NT2/D1 (cell line): Measurements from ENCODE around the gene SMLR1.
"Not testable (repeated sequence)": the region's sequence is repeated elsewhere in the genome, so short reads cannot be mapped to it uniquely, and the experiment has no call there.

Source experiments
- DNase-seq: peaks from one replicate; pipeline ENCODE4 v3.0.0-alpha.2; 2011; ENCODE audit warnings: low read depth, low spot score
- H3K27me3 ChIP-seq: 2 replicates; pipeline ENCODE4 v1.6.0; 2011; ENCODE audit warnings: mild to moderate bottlenecking; ENCODE audit not compliant: insufficient read length, insufficient read depth
- H3K36me3 ChIP-seq: 2 replicates; pipeline ENCODE4 v1.6.1; 2011; ENCODE audit warnings: mild to moderate bottlenecking, low read length, mixed read lengths; ENCODE audit not compliant: insufficient read depth, insufficient read length
- H3K4me1 ChIP-seq: 2 replicates; pipeline ENCODE4 v1.5.1; 2011; ENCODE audit not compliant: insufficient read depth, insufficient read length
- H3K4me3 ChIP-seq: 2 replicates; pipeline ENCODE4 v1.5.1; 2011; ENCODE audit warnings: low read depth; ENCODE audit not compliant: insufficient read length
- H3K9ac ChIP-seq: 2 replicates; pipeline ENCODE4 v1.6.0; 2011; ENCODE audit warnings: low read depth; ENCODE audit not compliant: insufficient read length
- H3K9me3 ChIP-seq: 2 replicates; pipeline ENCODE4 v1.5.1; 2011; ENCODE audit warnings: mild to moderate bottlenecking, low read length; ENCODE audit not compliant: insufficient read depth
- SUZ12 ChIP-seq: IDR thresholded peaks from 2 replicates; pipeline ENCODE4 v1.6.1; 2011; ENCODE audit not compliant: insufficient read length, insufficient read depth; ENCODE audit errors: extremely low read depth
- YY1 ChIP-seq: IDR thresholded peaks from 2 replicates; pipeline ENCODE4 v1.6.1; 2011; ENCODE audit not compliant: insufficient read length, insufficient read depth
- ZNF274 ChIP-seq: IDR thresholded peaks from 2 replicates; pipeline ENCODE4 v1.6.1; 2011; ENCODE audit warnings: mild to moderate bottlenecking, low read depth, low read length

SMLR1 gene

GRCh38 chr6:130787726-130788500 is 39.3 kb upstream of the SMLR1 start:
- Histone ChIP-seq H3K36me3 (no peaks in the 10 kb centered on the region), H3K4me3 (no peak overlapping the region), H3K9ac (no peak overlapping the region), H3K4me1 (no peaks in the 10 kb centered on the region), H3K27me3 (no peaks in the 10 kb centered on the region), H3K9me3 (no peaks in the 10 kb centered on the region)
- TF ChIP-seq SUZ12: no peak
- TF ChIP-seq ZNF274: no peak
- no peak for TF ChIP-seq YY1
- DNase-seq: no peak

GRCh38 chr6:130788954-130789353 is 38.3 kb upstream of the SMLR1 start:
- no peaks in the 10 kb centered on the region for H3K27me3 ChIP-seq
- H3K9ac ChIP-seq: no peak overlapping the region
- TF ChIP-seq YY1 (no peak), ZNF274 (no peak), SUZ12 (no peak)
- no peaks in the 10 kb centered on the region for H3K9me3 ChIP-seq
- no peaks in the 10 kb centered on the region for H3K4me1 ChIP-seq
- no peaks in the 10 kb centered on the region for H3K36me3 ChIP-seq
- no peak for DNase-seq
- H3K4me3 ChIP-seq: no peak overlapping the region

- H3K4me3 ChIP-seq: no peak overlapping the region
- no peaks in the 10 kb centered on the region for H3K36me3 ChIP-seq
- no peak overlapping the region for H3K9ac ChIP-seq
- no peaks in the 10 kb centered on the region for H3K9me3 ChIP-seq
- no peaks in the 10 kb centered on the region for H3K27me3 ChIP-seq
- no peak for DNase-seq
- TF ChIP-seq SUZ12: no peak
- TF ChIP-seq ZNF274: no peak
- no peak for TF ChIP-seq YY1
- H3K4me1 ChIP-seq: no peaks in the 10 kb centered on the region
Observed at GRCh38 chr6:130794010-130794697, 33.1 kb upstream of the SMLR1 start.

DNA sequence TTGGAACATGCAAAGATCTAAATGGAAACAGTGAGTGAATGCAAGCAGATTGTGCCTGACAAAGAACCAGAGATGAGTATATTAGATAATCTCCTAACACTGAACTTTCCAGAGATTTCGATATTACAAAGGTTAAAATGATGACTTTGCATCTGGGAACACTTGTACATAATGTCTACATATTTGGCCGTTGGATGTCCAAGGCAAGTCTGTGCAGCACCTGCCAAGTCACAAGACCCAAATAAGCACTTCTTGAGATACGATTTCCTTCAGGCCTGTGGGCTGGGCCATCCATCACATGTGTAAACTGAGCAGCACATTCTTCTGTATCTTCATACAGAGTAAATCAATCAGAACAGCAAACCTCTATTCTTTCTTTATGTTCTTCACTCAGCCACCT is 32.5 kb upstream of the SMLR1 start:
- Histone ChIP-seq H3K27me3 (no peaks in the 10 kb centered on the region), H3K4me3 (no peak overlapping the region), H3K36me3 (no peaks in the 10 kb centered on the region), H3K9me3 (no peaks in the 10 kb centered on the region), H3K4me1 (no peaks in the 10 kb centered on the region), H3K9ac (no peak overlapping the region)
- DNase-seq: no peak
- TF ChIP-seq ZNF274 (no peak), SUZ12 (no peak), YY1 (no peak)

- no peaks in the 10 kb centered on the region for H3K27me3 ChIP-seq
- no peaks in the 10 kb centered on the region for H3K4me1 ChIP-seq
- no peaks in the 10 kb centered on the region for H3K36me3 ChIP-seq
- H3K4me3 ChIP-seq: no peak overlapping the region
- no peak for DNase-seq
- peaks cover 9% of the 10 kb centered on the region; the same call in 1 of the 2 replicates for H3K9me3 ChIP-seq
- no peak overlapping the region for H3K9ac ChIP-seq
- no peak for TF ChIP-seq ZNF274
- TF ChIP-seq SUZ12: no peak
- TF ChIP-seq YY1: no peak
Observed at GRCh38 chr6:130796313-130796905, 30.8 kb upstream of the SMLR1 start.

DNA sequence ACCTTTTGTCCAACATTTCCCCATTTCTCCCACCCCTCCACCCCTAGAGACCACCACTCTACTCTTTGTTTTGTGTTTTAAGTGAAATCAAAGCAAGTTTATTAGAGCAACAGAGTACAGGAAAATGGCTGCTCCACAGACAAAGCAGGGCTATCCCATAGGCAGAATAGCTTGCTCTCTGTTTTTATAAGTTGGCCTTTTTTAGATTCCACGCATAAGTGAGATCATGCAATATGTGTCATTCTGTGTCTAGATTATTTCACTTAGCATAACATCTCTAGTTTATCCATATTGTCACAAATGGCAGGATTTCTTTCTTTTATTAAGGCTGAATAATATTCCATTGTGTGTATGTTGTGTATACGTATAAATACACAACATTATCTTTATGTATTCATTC is 30.1 kb upstream of the SMLR1 start:
- Histone ChIP-seq H3K4me3 (no peak overlapping the region), H3K4me1 (no peaks in the 10 kb centered on the region), H3K9me3 (peaks cover 9% of the 10 kb centered on the region; the same call in 1 of the 2 replicates), H3K27me3 (no peaks in the 10 kb centered on the region), H3K9ac (no peak overlapping the region), H3K36me3 (no peaks in the 10 kb centered on the region)
- no peak for DNase-seq
- no peak for TF ChIP-seq ZNF274
- TF ChIP-seq YY1: no peak
- no peak for TF ChIP-seq SUZ12

- not testable (repeated sequence) for H3K9me3 ChIP-seq, H3K4me3 ChIP-seq, H3K9ac ChIP-seq, H3K27me3 ChIP-seq, H3K36me3 ChIP-seq, DNase-seq, H3K4me1 ChIP-seq
Observed at GRCh38 chr6:130801368-130801767, 25.8 kb upstream of the SMLR1 start.
